Inferior parietal cortex (tissue), 1 donor: ENCODE measurements around the gene KLHL21.
"Not testable (repeated sequence)": the region's sequence is repeated elsewhere in the genome, so short reads cannot be mapped to it uniquely, and the experiment has no call there.

Source experiments
- DNase-seq: peaks from one replicate; pipeline ENCODE4 v3.0.0-alpha.2; 2016; ENCODE audit errors: extremely low spot score

The KLHL21 gene

GRCh38 chr1:6599991-6600390, 2.7 kb downstream of the KLHL21 start:
- not testable (repeated sequence) for DNase-seq

GRCh38 chr1:6599141-6599975, 3.3 kb downstream of the KLHL21 start:
- no peak for DNase-seq

GRCh38 chr1:6597777-6598131, 4.9 kb downstream of the KLHL21 start:
- no peak for DNase-seq

GRCh38 chr1:6596886-6597776, 5.5 kb downstream of the KLHL21 start:
- DNase-seq = no peak

GRCh38 chr1:6596351-6596750, 6.3 kb downstream of the KLHL21 start:
- DNase-seq = no peak

- DNase-seq = no peak
Measured at GRCh38 chr1:6594977-6595740, 7.5 kb downstream of the KLHL21 start.

- DNase-seq = no peak
Measured at GRCh38 chr1:6593810-6594209, 8.9 kb downstream of the KLHL21 start.

GRCh38 chr1:6592865-6593593, 9.6 kb downstream of the KLHL21 start:
- no peak for DNase-seq

- no peak for DNase-seq
Measured at GRCh38 chr1:6592441-6592840, 10.2 kb downstream of the KLHL21 start.

GRCh38 chr1:6591644-6592043, 11.0 kb downstream of the KLHL21 start:
- no peak for DNase-seq

- DNase-seq = no peak
Measured at GRCh38 chr1:6591222-6591621, 11.4 kb downstream of the KLHL21 start.

GRCh38 chr1:6590046-6590445, 12.6 kb downstream of the KLHL21 start:
- no peak for DNase-seq

GRCh38 chr1:6588893-6589520, 13.7 kb downstream of the KLHL21 start:
- no peak for DNase-seq

GRCh38 chr1:6588128-6588892, 14.4 kb downstream of the KLHL21 start:
- no peak for DNase-seq

GRCh38 chr1:6587261-6588005, 15.2 kb downstream of the KLHL21 start:
- no peak for DNase-seq

- DNase-seq = no peak
Measured at GRCh38 chr1:6586404-6586816, 16.3 kb downstream of the KLHL21 start.

GRCh38 chr1:6585841-6586240, 16.8 kb downstream of the KLHL21 start:
- no peak for DNase-seq

GRCh38 chr1:6585081-6585722, 17.5 kb downstream of the KLHL21 start:
- no peak for DNase-seq
